Measurements from ENCODE around the gene APBB2. TPM values are rescaled to one million over a fixed set of nuclear protein-coding genes. Genes with fewer than 3 reads are reported as not detected.

Gene APBB2
- total and polyA plus RNA-seq, 10 of the 15 experiments (the other 5 are each of a cell fraction or from before 2014, with no cell fraction given), result 2.7 to 24.6 (median 19.0) TPM

GRCh38 chr4:41245983-41246382 is 31.6 kb upstream of the APBB2 start:
- H3K27ac ChIP-seq (ENCODE audit: control insufficient read depth, insufficient read depth), result no peak overlapping the region
- no peak overlapping the region for H2AFZ ChIP-seq (ENCODE audit: control insufficient read depth, low read depth, low read length)
- WGBS (ENCODE audit: insufficient coverage, insufficient replicate concordance, low lambda C conversion rate, missing lambda C conversion rate), result 44% methylated on average over 1 of the region's 1 CpG
- ChIA-PET RAD21 (ENCODE audit: unreplicated experiment) (no interaction called here), CTCF (interaction anchor here (1.2 to 1.8 kb wide), 2 partner anchors 35 to 405 kb away, joined by 3 to 4 read pairs; no protein-coding TSS in a partner anchor), SMC1A (ENCODE audit: uncharacterized antibody, unreplicated experiment) (interaction anchor here (1.1 to 2.1 kb wide), 3 partner anchors 13 to 35 kb away, joined by 3 to 7 read pairs (median 5); no protein-coding TSS in a partner anchor), POLR2A (no interaction called here)
- no peak overlapping the region for H3K9ac ChIP-seq (ENCODE audit: control insufficient read depth, insufficient read depth, low read length)
- ATAC-seq (no peak), FAIRE-seq (no peak), DNase-seq (ENCODE audit: low read depth, low spot score) (no peak)
- no peak overlapping the region for H3K4me3 ChIP-seq
- no TSS peak for BruUV-seq (replicated peaks)
- H3K9me3 ChIP-seq (replicated peaks; ENCODE audit: control insufficient read depth, insufficient read depth, low read length), result no peaks in the 10 kb centered on the region
- no peaks in the 10 kb centered on the region for H3K79me2 ChIP-seq (ENCODE audit: control insufficient read depth, insufficient read depth, low read length)
- TF ChIP-seq PAX8 (IDR thresholded peaks at IDR 0.05) (no peak), JUNB (IDR thresholded peaks at IDR 0.05) (no peak), NBN (IDR thresholded peaks at IDR 0.05) (no peak), KAT2A (conservative IDR thresholded peaks at IDR 0.05; ENCODE audit: control insufficient read depth, low read depth, low read length) (no peak), TARDBP (IDR thresholded peaks at IDR 0.05; ENCODE audit: borderline replicate concordance) (no peak), POU2F2 (IDR thresholded peaks at IDR 0.05; ENCODE audit: borderline replicate concordance, low read depth, low read length) (no peak), SIN3A (IDR thresholded peaks at IDR 0.05; ENCODE audit: low read depth, low read length) (no peak), ATF7 (IDR thresholded peaks at IDR 0.05; ENCODE audit: low read depth) (no peak), NR2C2 (IDR thresholded peaks at IDR 0.05; ENCODE audit: borderline replicate concordance, control insufficient read depth, insufficient read length, low read depth) (no peak), SMC3 (IDR thresholded peaks at IDR 0.05; ENCODE audit: borderline replicate concordance, low read length) (no peak), JUND (IDR thresholded peaks at IDR 0.05; ENCODE audit: low read depth, low read length) (no peak), RAD21 (IDR thresholded peaks at IDR 0.05; ENCODE audit: insufficient read depth, low read depth, low read length) (no peak), RCOR1 (conservative IDR thresholded peaks at IDR 0.05; ENCODE audit: low read depth, low read length) (no peak), CREM (IDR thresholded peaks at IDR 0.05; ENCODE audit: low read depth) (no peak), KLF5 (IDR thresholded peaks at IDR 0.05; ENCODE audit: partially characterized antibody) (no peak), TCF7 (IDR thresholded peaks at IDR 0.05; ENCODE audit: borderline replicate concordance) (no peak)
- TF ChIP-seq, protein P1, sequence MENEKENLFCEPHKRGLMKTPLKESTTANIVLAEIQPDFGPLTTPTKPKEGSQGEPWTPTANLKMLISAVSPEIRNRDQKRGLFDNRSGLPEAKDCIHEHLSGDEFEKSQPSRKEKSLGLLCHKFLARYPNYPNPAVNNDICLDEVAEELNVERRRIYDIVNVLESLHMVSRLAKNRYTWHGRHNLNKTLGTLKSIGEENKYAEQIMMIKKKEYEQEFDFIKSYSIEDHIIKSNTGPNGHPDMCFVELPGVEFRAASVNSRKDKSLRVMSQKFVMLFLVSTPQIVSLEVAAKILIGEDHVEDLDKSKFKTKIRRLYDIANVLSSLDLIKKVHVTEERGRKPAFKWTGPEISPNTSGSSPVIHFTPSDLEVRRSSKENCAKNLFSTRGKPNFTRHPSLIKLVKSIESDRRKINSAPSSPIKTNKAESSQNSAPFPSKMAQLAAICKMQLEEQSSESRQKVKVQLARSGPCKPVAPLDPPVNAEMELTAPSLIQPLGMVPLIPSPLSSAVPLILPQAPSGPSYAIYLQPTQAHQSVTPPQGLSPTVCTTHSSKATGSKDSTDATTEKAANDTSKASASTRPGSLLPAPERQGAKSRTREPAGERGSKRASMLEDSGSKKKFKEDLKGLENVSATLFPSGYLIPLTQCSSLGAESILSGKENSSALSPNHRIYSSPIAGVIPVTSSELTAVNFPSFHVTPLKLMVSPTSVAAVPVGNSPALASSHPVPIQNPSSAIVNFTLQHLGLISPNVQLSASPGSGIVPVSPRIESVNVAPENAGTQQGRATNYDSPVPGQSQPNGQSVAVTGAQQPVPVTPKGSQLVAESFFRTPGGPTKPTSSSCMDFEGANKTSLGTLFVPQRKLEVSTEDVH (IDR thresholded peaks at IDR 0.05; ENCODE audit: low read depth, partially characterized antibody), result no peak
- peaks cover 0 to 5% of the 10 kb centered on the region in 2 experiments; a peak in 2 of 4 replicates for H3K27me3 ChIP-seq (replicated peaks in 1 of 2; ENCODE audit: control insufficient read depth in 2 of 2, insufficient read depth in 2 of 2, low read length in 1 of 2)
- intact Hi-C loops (cut with micrococcal nuclease; ENCODE audit: unreplicated experiment) (no loop called here), in situ Hi-C loops (cut with MboI) (no loop called here)
- no peaks in the 10 kb centered on the region for H3K4me1 ChIP-seq (ENCODE audit: control insufficient read depth, insufficient read depth, low read length)
- H3K36me3 ChIP-seq (ENCODE audit: control insufficient read depth in 2 of 2, insufficient read depth in 2 of 2, low read length in 1 of 2), result no peaks in the 10 kb centered on the region
- no peak overlapping the region for H3K4me2 ChIP-seq (ENCODE audit: control insufficient read depth, insufficient read depth)
- no peaks in the 10 kb centered on the region for H4K20me1 ChIP-seq (ENCODE audit: control insufficient read depth, insufficient read depth)
